HepG2 (cell line): ENCODE results near the gene PLXNB2. TPM values are rescaled to one million over a fixed set of nuclear protein-coding genes. Genes with fewer than 3 reads are reported as not detected.
A peak's percentile ranks its signal among the peaks of the same experiment; 100 is the strongest.

Experiments used
- DMAP1 ChIP-seq: IDR thresholded peaks from 2 replicates; pipeline ENCODE4 v1.6.1; 2016
- FLYWCH1 ChIP-seq: sonication (generic); formaldehyde crosslinking; IDR thresholded peaks from 2 replicates; pipeline ENCODE4 v1.8.1; 2023; ENCODE audit warnings: mild to moderate bottlenecking, missing genetic modification reagents
- PCBP1 ChIP-seq: fragments of 200-400 bp; formaldehyde crosslinking; IDR thresholded peaks from 2 replicates; pipeline ENCODE4 v1.6.1; 2017; ENCODE audit warnings: mild to moderate bottlenecking, low read depth, low read length, borderline replicate concordance
- PHF8 ChIP-seq: sonication (generic); formaldehyde crosslinking; IDR thresholded peaks from 2 replicates; pipeline ENCODE4 v1.5.0; 2020; ENCODE audit warnings: missing genetic modification reagents
- PLRG1 ChIP-seq: fragments of 450-650 bp; conservative IDR thresholded peaks from 2 replicates; pipeline ENCODE4 v1.6.1; 2016
- RXRA ChIP-seq: sonication (generic); formaldehyde crosslinking; IDR thresholded peaks from 2 replicates; pipeline ENCODE4 v1.5.1; 2020; ENCODE audit warnings: missing genetic modification reagents
- SRY ChIP-seq: sonication (generic); formaldehyde crosslinking; IDR thresholded peaks from 2 replicates; pipeline ENCODE4 v1.8.0; 2022; ENCODE audit warnings: mild to moderate bottlenecking, missing genetic modification reagents
- TCF7L2 ChIP-seq: IDR thresholded peaks from 2 replicates; pipeline ENCODE4 v1.6.1; 2011; ENCODE audit warnings: mild to moderate bottlenecking, low read depth, low read length, moderate library complexity
- ZNF101 ChIP-seq: sonication (generic); formaldehyde crosslinking; IDR thresholded peaks from 2 replicates; pipeline ENCODE4 v1.4.0; 2020; ENCODE audit warnings: mild to moderate bottlenecking, low read depth, missing genetic modification reagents, borderline replicate concordance
- ZNF138 ChIP-seq: sonication (generic); formaldehyde crosslinking; IDR thresholded peaks from 2 replicates; pipeline ENCODE4 v1.5.0; 2020; ENCODE audit warnings: mild to moderate bottlenecking, low read depth, missing genetic modification reagents
- ZNF160 ChIP-seq: sonication (generic); formaldehyde crosslinking; IDR thresholded peaks from 2 replicates; pipeline ENCODE4 v1.8.0; 2022; ENCODE audit warnings: mild to moderate bottlenecking, inconsistent platforms, missing genetic modification reagents
- ZNF567 ChIP-seq: sonication (generic); formaldehyde crosslinking; IDR thresholded peaks from 2 replicates; pipeline ENCODE4 v1.8.1; 2023; ENCODE audit warnings: mild to moderate bottlenecking, missing genetic modification reagents, borderline replicate concordance
- ZNF747 ChIP-seq: sonication (generic); formaldehyde crosslinking; IDR thresholded peaks from 2 replicates; pipeline ENCODE4 v1.8.1; 2023; ENCODE audit warnings: missing genetic modification reagents, mild to moderate bottlenecking, borderline replicate concordance
- ZNF772 ChIP-seq: sonication (generic); formaldehyde crosslinking; IDR thresholded peaks from 2 replicates; pipeline ENCODE4 v1.5.0; 2020; ENCODE audit warnings: mild to moderate bottlenecking, missing genetic modification reagents
- ZNF850 ChIP-seq: sonication (generic); formaldehyde crosslinking; conservative IDR thresholded peaks from 2 replicates; pipeline ENCODE4 v1.9.0; 2021; ENCODE audit warnings: mild to moderate bottlenecking, missing genetic modification reagents
- polyA plus RNA-seq, 8 experiments: library from polyadenylated mRNA; depleted of rRNA in 3 of 8; stranded (reverse) in 7 of 8; unstranded in 1 of 8; fragments of >200 nt; fragmentation: Illumina TruSeq in 4 of 8; extraction: Trizol in 4 of 8; gene quantifications; 2 replicates each; pipeline versions ENCODE4 v1.2.1 to v1.2.3, GENCODE V29; 2011 to 2016; ENCODE audit warnings: low read depth in 4 of 8, missing spikeins in 1 of 8, mixed read lengths in 1 of 8; ENCODE audit not compliant: insufficient read depth in 1 of 8
- total RNA-seq, 5 experiments: library from RNA; depleted of rRNA; stranded (reverse); fragments of >200 nt; fragmentation: Illumina TruSeq; extraction: Trizol; gene quantifications; 2 replicates each; pipeline ENCODE4 v1.2.3, GENCODE V29; 2016; ENCODE audit warnings: low read depth in 1 of 5
- TF ChIP-seq, protein P1 (sequence below): sonication (generic); formaldehyde crosslinking; IDR thresholded peaks from 2 replicates; pipeline ENCODE4 v1.5.1; 2020; ENCODE audit warnings: mild to moderate bottlenecking, moderate library complexity, missing genetic modification reagents
- TF ChIP-seq, protein P2 (sequence below): sonication (generic); formaldehyde crosslinking; IDR thresholded peaks from 2 replicates; pipeline ENCODE4 v1.8.1; 2023; ENCODE audit warnings: mild to moderate bottlenecking, missing genetic modification reagents
- TF ChIP-seq, protein P3 (sequence below): sonication (generic); formaldehyde crosslinking; IDR thresholded peaks from 2 replicates; pipeline ENCODE4 v1.5.1; 2020; ENCODE audit warnings: mild to moderate bottlenecking, missing genetic modification reagents, moderate library complexity
- TF ChIP-seq, protein P4 (sequence below): sonication (generic); formaldehyde crosslinking; IDR thresholded peaks from 2 replicates; pipeline ENCODE4 v1.4.0; 2020; ENCODE audit warnings: mild to moderate bottlenecking, missing genetic modification reagents, borderline replicate concordance
- TF ChIP-seq, protein P5 (sequence below): sonication (generic); formaldehyde crosslinking; IDR thresholded peaks from 2 replicates; pipeline ENCODE4 v1.8.0; 2022; ENCODE audit warnings: missing genetic modification reagents, mild to moderate bottlenecking, borderline replicate concordance

The PLXNB2 gene
- total and polyA plus RNA-seq, 2 of the 13 experiments (the other 11 are each of a cell fraction or from before 2014, with no cell fraction given): 32.6 to 68.9 TPM

DNA sequence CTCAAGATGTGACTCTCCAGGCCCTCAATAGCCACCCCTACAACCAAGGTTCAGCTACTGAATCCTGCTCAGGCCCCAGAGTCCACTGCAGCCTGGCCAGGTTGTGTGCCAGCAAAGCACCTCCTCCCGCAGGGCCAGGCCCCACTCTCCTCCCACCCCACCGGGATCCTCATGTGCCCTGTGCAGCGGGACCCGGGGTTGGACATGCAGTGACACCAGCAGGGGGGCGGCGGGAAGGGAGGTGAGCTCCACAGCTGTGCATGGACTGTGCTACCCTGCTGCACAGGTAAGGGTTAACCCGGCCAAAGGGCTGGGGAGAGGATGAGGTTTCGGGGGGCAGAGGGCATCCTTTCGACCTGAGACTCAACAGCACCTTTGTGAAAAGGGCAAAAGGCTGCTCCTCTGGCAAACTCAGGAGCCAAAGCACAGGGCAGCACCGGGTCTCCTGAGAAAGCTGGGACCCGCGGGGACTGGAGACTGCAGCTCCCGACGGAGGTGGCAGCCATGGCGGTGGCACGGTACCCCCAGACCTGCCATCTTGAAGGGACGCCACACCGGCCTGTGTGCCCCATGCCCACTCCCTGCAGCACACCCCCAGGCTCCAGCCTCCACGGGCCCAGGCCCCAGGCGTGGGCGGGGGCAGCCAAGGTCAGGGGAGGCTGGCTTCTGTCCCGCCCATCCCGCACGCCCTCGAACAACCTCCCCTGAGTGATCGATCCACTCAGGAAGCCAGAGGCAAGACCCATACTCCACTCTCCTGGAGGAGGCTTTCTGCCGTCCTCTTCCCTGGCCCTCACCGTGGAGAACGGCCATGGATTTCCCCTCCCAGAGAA, 10.6 kb downstream of the PLXNB2 start (continued):
- TF ChIP-seq, protein P1, sequence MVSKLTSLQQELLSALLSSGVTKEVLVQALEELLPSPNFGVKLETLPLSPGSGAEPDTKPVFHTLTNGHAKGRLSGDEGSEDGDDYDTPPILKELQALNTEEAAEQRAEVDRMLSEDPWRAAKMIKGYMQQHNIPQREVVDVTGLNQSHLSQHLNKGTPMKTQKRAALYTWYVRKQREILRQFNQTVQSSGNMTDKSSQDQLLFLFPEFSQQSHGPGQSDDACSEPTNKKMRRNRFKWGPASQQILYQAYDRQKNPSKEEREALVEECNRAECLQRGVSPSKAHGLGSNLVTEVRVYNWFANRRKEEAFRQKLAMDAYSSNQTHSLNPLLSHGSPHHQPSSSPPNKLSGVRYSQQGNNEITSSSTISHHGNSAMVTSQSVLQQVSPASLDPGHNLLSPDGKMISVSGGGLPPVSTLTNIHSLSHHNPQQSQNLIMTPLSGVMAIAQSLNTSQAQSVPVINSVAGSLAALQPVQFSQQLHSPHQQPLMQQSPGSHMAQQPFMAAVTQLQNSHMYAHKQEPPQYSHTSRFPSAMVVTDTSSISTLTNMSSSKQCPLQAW: peak; percentile 42; the same call in 1 of the 2 replicates
- TF ChIP-seq ZNF747 (CRISPR knock-in tag) (0 out of 2 replicates have a peak, but pooled peaks have one; percentile 25), ZNF101 (CRISPR knock-in tag) (no peak), PHF8 (no peak), TCF7L2 (no peak), SRY (CRISPR knock-in tag) (no peak), PCBP1 (no peak), ZNF138 (CRISPR knock-in tag) (no peak), ZNF772 (CRISPR knock-in tag) (no peak), ZNF567 (CRISPR knock-in tag) (peak; percentile 56; the same call in 1 of the 2 replicates), PLRG1 (no peak), DMAP1 (CRISPR knock-in tag) (0 out of 2 replicates have a peak, but pooled peaks have one; percentile 5), ZNF850 (CRISPR knock-in tag) (no peak), RXRA (CRISPR knock-in tag) (peak; percentile 39; the same call in 1 of the 2 replicates), FLYWCH1 (CRISPR knock-in tag) (no peak), ZNF160 (CRISPR knock-in tag) (no peak)
- TF ChIP-seq, protein P2, sequence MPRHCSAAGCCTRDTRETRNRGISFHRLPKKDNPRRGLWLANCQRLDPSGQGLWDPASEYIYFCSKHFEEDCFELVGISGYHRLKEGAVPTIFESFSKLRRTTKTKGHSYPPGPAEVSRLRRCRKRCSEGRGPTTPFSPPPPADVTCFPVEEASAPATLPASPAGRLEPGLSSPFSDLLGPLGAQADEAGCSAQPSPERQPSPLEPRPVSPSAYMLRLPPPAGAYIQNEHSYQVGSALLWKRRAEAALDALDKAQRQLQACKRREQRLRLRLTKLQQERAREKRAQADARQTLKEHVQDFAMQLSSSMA (CRISPR knock-in tag): no peak
- TF ChIP-seq, protein P3, sequence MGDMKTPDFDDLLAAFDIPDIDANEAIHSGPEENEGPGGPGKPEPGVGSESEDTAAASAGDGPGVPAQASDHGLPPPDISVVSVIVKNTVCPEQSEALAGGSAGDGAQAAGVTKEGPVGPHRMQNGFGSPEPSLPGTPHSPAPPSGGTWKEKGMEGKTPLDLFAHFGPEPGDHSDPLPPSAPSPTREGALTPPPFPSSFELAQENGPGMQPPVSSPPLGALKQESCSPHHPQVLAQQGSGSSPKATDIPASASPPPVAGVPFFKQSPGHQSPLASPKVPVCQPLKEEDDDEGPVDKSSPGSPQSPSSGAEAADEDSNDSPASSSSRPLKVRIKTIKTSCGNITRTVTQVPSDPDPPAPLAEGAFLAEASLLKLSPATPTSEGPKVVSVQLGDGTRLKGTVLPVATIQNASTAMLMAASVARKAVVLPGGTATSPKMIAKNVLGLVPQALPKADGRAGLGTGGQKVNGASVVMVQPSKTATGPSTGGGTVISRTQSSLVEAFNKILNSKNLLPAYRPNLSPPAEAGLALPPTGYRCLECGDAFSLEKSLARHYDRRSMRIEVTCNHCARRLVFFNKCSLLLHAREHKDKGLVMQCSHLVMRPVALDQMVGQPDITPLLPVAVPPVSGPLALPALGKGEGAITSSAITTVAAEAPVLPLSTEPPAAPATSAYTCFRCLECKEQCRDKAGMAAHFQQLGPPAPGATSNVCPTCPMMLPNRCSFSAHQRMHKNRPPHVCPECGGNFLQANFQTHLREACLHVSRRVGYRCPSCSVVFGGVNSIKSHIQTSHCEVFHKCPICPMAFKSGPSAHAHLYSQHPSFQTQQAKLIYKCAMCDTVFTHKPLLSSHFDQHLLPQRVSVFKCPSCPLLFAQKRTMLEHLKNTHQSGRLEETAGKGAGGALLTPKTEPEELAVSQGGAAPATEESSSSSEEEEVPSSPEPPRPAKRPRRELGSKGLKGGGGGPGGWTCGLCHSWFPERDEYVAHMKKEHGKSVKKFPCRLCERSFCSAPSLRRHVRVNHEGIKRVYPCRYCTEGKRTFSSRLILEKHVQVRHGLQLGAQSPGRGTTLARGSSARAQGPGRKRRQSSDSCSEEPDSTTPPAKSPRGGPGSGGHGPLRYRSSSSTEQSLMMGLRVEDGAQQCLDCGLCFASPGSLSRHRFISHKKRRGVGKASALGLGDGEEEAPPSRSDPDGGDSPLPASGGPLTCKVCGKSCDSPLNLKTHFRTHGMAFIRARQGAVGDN: peak; percentile 76
- TF ChIP-seq, protein P4, sequence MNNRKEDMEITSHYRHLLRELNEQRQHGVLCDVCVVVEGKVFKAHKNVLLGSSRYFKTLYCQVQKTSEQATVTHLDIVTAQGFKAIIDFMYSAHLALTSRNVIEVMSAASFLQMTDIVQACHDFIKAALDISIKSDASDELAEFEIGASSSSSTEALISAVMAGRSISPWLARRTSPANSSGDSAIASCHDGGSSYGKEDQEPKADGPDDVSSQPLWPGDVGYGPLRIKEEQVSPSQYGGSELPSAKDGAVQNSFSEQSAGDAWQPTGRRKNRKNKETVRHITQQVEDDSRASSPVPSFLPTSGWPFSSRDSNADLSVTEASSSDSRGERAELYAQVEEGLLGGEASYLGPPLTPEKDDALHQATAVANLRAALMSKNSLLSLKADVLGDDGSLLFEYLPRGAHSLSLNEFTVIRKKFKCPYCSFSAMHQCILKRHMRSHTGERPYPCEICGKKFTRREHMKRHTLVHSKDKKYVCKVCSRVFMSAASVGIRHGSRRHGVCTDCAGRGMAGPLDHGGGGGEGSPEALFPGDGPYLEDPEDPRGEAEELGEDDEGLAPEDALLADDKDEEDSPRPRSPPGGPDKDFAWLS (CRISPR knock-in tag): 0 out of 2 replicates have a peak, but pooled peaks have one; percentile 45
- TF ChIP-seq, protein P5, sequence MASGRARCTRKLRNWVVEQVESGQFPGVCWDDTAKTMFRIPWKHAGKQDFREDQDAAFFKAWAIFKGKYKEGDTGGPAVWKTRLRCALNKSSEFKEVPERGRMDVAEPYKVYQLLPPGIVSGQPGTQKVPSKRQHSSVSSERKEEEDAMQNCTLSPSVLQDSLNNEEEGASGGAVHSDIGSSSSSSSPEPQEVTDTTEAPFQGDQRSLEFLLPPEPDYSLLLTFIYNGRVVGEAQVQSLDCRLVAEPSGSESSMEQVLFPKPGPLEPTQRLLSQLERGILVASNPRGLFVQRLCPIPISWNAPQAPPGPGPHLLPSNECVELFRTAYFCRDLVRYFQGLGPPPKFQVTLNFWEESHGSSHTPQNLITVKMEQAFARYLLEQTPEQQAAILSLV: no peak; the same call in 1 of the 2 replicates
